KOPT-K1 (cell line): Measurements from ENCODE around the gene ZBTB48.

Experiments used
- H3K27ac ChIP-seq: fragments of 200-600 bp; sonication (generic); 2 replicates; pipeline ENCODE4 v1.5.1; 2016; ENCODE audit warnings: antibody characterized with exemption, mild to moderate bottlenecking, low read depth, low read length; ENCODE audit not compliant: poor library complexity, severe bottlenecking
- H3K36me3 ChIP-seq: fragments of 200-600 bp; sonication (generic); 2 replicates; pipeline ENCODE4 v1.5.1; 2017; ENCODE audit warnings: antibody characterized with exemption, mild to moderate bottlenecking, low read length, moderate library complexity; ENCODE audit not compliant: insufficient read depth
- H3K9me3 ChIP-seq: fragments of 200-600 bp; sonication (generic); 2 replicates; pipeline ENCODE4 v1.5.1; 2017; ENCODE audit warnings: antibody characterized with exemption, low read length, mild to moderate bottlenecking; ENCODE audit not compliant: insufficient read depth, poor library complexity, severe bottlenecking

ZBTB48 gene

GRCh38 chr1:6579374-6580118 is at the start of gene ZBTB48:
Gene ZBTB48 (plus strand): TSS chr1:6579994. CDS start chr1:6580610, 616 bp downstream.
- Histone ChIP-seq H3K9me3 (no peaks in the 10 kb centered on the region), H3K27ac (peak within 1 kb of the TSS; percentile 55), H3K36me3 (peaks cover 8% of the 10 kb centered on the region; the same call in 1 of the 2 replicates)

- peaks cover 94% of the 10 kb centered on the region for H3K36me3 ChIP-seq
- H3K27ac ChIP-seq: no peak overlapping the region
- no peaks in the 10 kb centered on the region for H3K9me3 ChIP-seq
These were observed 49.2 kb upstream of the ZBTB48 start for GRCh38 chr1:6530504-6531160.

- peaks cover 88% of the 10 kb centered on the region for H3K36me3 ChIP-seq
- H3K27ac ChIP-seq: no peak overlapping the region
- no peaks in the 10 kb centered on the region for H3K9me3 ChIP-seq
These were observed 47.8 kb upstream of the ZBTB48 start for GRCh38 chr1:6531996-6532395.

GRCh38 chr1:6534248-6534822 is 45.5 kb upstream of the ZBTB48 start:
- Histone ChIP-seq H3K27ac (no peak overlapping the region), H3K36me3 (peaks cover 85% of the 10 kb centered on the region), H3K9me3 (no peaks in the 10 kb centered on the region)

- H3K9me3 ChIP-seq: no peaks in the 10 kb centered on the region
- peaks cover 82% of the 10 kb centered on the region for H3K36me3 ChIP-seq
- H3K27ac ChIP-seq: no peak overlapping the region
These were observed 44.6 kb upstream of the ZBTB48 start for GRCh38 chr1:6535214-6535613.

- Histone ChIP-seq H3K9me3 (no peaks in the 10 kb centered on the region), H3K36me3 (peaks cover 82% of the 10 kb centered on the region), H3K27ac (no peak overlapping the region)
These were observed 43.5 kb upstream of the ZBTB48 start for GRCh38 chr1:6536291-6536690.

- H3K36me3 ChIP-seq: peaks cover 78% of the 10 kb centered on the region
- H3K9me3 ChIP-seq: no peaks in the 10 kb centered on the region
- no peak overlapping the region for H3K27ac ChIP-seq
These were observed 40.8 kb upstream of the ZBTB48 start for GRCh38 chr1:6538956-6539355.

- Histone ChIP-seq H3K36me3 (peaks cover 92% of the 10 kb centered on the region), H3K27ac (no peak overlapping the region), H3K9me3 (no peaks in the 10 kb centered on the region)
These were observed 35.0 kb upstream of the ZBTB48 start for GRCh38 chr1:6544831-6545230.

- Histone ChIP-seq H3K36me3 (peaks cover 95% of the 10 kb centered on the region), H3K9me3 (no peaks in the 10 kb centered on the region), H3K27ac (no peak overlapping the region)
These were observed 34.3 kb upstream of the ZBTB48 start for GRCh38 chr1:6545276-6546112.

- no peak overlapping the region for H3K27ac ChIP-seq
- no peaks in the 10 kb centered on the region for H3K9me3 ChIP-seq
- peaks cover 95% of the 10 kb centered on the region for H3K36me3 ChIP-seq
These were observed 33.5 kb upstream of the ZBTB48 start for GRCh38 chr1:6546326-6546725.

GRCh38 chr1:6547301-6547700 is 32.5 kb upstream of the ZBTB48 start:
- Histone ChIP-seq H3K9me3 (no peaks in the 10 kb centered on the region), H3K27ac (no peak overlapping the region), H3K36me3 (peaks cover 88% of the 10 kb centered on the region)

GRCh38 chr1:6554031-6554906 is 25.5 kb upstream of the ZBTB48 start, which contains the start of gene NOL9:
Gene NOL9 (minus strand): TSS chr1:6554513. CDS start chr1:6554502, 11 bp downstream.
- peak within 1 kb of the TSS; percentile 72 for H3K27ac ChIP-seq

GRCh38 chr1:6554907-6555778 is 24.7 kb upstream of the ZBTB48 start, which contains the start of gene TAS1R1:
Gene TAS1R1 (plus strand): TSS chr1:6555307. CDS start chr1:6555374, 67 bp downstream.
- Histone ChIP-seq H3K27ac (peak within 1 kb of the TSS; percentile 72), H3K36me3 (peaks cover 12% of the 10 kb centered on the region), H3K9me3 (no peaks in the 10 kb centered on the region)

More at GRCh38 chr1:6554031-6554906, 25.5 kb upstream of the ZBTB48 start, which contains the start of gene NOL9:
- Histone ChIP-seq H3K36me3 (peaks cover 20% of the 10 kb centered on the region), H3K9me3 (no peaks in the 10 kb centered on the region)
